ENCODE measurements around the gene ITGBL1. TPM values are rescaled to one million over a fixed set of nuclear protein-coding genes. Genes with fewer than 3 reads are reported as not detected.

Gene ITGBL1
- total and polyA plus RNA-seq, 2 of the 13 experiments (the other 11 are each of a cell fraction or from before 2014, with no cell fraction given), result 0.02 TPM; not detected in 1

DNA sequence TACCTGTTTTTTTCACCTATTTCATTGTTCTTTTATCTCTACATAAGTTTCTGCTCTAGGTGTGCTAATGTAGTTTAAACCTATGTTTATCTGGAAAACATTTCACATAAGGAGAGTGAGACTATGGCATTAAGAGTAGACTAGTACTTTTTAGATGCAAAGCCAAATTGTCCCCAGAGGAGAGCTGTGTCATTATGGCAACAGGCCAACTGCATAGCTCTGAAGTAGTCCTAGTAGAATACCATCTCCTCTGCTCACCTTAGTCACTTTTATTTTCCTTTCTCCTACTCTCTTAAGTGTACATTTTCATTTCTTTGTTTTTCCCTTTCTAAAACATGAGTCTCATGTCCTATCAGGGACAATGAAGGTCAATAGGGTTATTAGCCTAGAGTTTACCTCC is 123.1 kb downstream of the ITGBL1 start:
- H3K9ac ChIP-seq (ENCODE audit: insufficient read depth, low read depth, low read length), result no peak overlapping the region
- H3K9me3 ChIP-seq (ENCODE audit: low read length), result no peaks in the 10 kb centered on the region
- TF ChIP-seq ZNF136 (CRISPR knock-in tag; IDR thresholded peaks at IDR 0.05; ENCODE audit: low read depth) (no peak), CHD4 (IDR thresholded peaks at IDR 0.05; ENCODE audit: borderline replicate concordance, low read length) (no peak), CHCHD3 (CRISPR knock-in tag; IDR thresholded peaks at IDR 0.05) (no peak), ZNF672 (CRISPR knock-in tag; IDR thresholded peaks at IDR 0.05) (no peak)
- TF ChIP-seq, protein P1, sequence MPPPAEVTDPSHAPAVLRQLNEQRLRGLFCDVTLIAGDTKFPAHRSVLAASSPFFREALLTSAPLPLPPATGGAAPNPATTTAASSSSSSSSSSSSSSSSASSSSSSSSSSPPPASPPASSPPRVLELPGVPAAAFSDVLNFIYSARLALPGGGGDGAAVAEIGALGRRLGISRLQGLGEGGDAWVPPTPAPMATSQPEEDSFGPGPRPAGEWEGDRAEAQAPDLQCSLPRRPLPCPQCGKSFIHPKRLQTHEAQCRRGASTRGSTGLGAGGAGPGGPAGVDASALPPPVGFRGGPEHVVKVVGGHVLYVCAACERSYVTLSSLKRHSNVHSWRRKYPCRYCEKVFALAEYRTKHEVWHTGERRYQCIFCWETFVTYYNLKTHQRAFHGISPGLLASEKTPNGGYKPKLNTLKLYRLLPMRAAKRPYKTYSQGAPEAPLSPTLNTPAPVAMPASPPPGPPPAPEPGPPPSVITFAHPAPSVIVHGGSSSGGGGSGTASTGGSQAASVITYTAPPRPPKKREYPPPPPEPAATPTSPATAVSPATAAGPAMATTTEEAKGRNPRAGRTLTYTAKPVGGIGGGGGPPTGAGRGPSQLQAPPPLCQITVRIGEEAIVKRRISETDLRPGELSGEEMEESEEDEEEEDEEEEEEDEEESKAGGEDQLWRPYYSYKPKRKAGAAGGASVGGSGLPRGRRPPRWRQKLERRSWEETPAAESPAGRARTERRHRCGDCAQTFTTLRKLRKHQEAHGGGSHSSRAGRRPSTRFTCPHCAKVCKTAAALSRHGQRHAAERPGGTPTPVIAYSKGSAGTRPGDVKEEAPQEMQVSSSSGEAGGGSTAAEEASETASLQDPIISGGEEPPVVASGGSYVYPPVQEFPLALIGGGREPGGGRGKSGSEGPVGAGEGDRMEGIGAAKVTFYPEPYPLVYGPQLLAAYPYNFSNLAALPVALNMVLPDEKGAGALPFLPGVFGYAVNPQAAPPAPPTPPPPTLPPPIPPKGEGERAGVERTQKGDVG (CRISPR knock-in tag; IDR thresholded peaks at IDR 0.05; ENCODE audit: borderline replicate concordance), result no peak
- TF ChIP-seq, protein P2, sequence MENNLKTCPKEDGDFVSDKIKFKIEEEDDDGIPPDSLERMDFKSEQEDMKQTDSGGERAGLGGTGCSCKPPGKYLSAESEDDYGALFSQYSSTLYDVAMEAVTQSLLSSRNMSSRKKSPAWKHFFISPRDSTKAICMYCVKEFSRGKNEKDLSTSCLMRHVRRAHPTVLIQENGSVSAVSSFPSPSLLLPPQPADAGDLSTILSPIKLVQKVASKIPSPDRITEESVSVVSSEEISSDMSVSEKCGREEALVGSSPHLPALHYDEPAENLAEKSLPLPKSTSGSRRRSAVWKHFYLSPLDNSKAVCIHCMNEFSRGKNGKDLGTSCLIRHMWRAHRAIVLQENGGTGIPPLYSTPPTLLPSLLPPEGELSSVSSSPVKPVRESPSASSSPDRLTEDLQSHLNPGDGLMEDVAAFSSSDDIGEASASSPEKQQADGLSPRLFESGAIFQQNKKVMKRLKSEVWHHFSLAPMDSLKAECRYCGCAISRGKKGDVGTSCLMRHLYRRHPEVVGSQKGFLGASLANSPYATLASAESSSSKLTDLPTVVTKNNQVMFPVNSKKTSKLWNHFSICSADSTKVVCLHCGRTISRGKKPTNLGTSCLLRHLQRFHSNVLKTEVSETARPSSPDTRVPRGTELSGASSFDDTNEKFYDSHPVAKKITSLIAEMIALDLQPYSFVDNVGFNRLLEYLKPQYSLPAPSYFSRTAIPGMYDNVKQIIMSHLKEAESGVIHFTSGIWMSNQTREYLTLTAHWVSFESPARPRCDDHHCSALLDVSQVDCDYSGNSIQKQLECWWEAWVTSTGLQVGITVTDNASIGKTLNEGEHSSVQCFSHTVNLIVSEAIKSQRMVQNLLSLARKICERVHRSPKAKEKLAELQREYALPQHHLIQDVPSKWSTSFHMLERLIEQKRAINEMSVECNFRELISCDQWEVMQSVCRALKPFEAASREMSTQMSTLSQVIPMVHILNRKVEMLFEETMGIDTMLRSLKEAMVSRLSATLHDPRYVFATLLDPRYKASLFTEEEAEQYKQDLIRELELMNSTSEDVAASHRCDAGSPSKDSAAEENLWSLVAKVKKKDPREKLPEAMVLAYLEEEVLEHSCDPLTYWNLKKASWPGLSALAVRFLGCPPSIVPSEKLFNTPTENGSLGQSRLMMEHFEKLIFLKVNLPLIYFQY (CRISPR knock-in tag; IDR thresholded peaks at IDR 0.05; ENCODE audit: borderline replicate concordance), result no peak
- BruUV-seq (replicated peaks), result no TSS peak
- no peak overlapping the region for H2AFZ ChIP-seq (ENCODE audit: low read length)
- no peak overlapping the region for H3K4me3 ChIP-seq (replicated peaks in 1 of 3; ENCODE audit: insufficient read depth in 1 of 3, low read depth in 2 of 3, low read length in 3 of 3)
- no peak overlapping the region for H3K27ac ChIP-seq (ENCODE audit: extremely low read length, insufficient read depth, low read length)
- POLR2A ChIA-PET, result no interaction called here
- in situ Hi-C loops (cut with HindIII; ENCODE audit: extremely low pct_ligation_motif_present, low pct_unique_long_range_greater_than_20kb), result no loop called here
- H3K4me2 ChIP-seq (ENCODE audit: low read depth, low read length), result no peak overlapping the region; the same call in 1 of the 2 replicates
- H3K4me1 ChIP-seq (ENCODE audit: insufficient read depth, low read length), result peaks cover 42% of the 10 kb centered on the region
- intact Hi-C loops (cut with micrococcal nuclease; ENCODE audit: unreplicated experiment), result no loop called here
- ATAC-seq (no peak), DNase-seq (ENCODE audit: low spot score) (no peak), FAIRE-seq (no peak)
- CTCF ChIA-PET (ENCODE audit: low intra/inter-chr PET ratio, low total read pairs), result no interaction called here
- no peaks in the 10 kb centered on the region for H3K79me2 ChIP-seq (ENCODE audit: insufficient read depth, low read length)
- H4K20me1 ChIP-seq (ENCODE audit: insufficient read depth, low read length), result no peaks in the 10 kb centered on the region
- H3K27me3 ChIP-seq (ENCODE audit: control insufficient read depth in 1 of 2, insufficient read depth in 2 of 2, low read length in 2 of 2), result no peaks in the 10 kb centered on the region
- H3K36me3 ChIP-seq (replicated peaks in 1 of 2; ENCODE audit: control insufficient read depth in 1 of 2, insufficient read depth in 2 of 2, low read length in 2 of 2), result no peaks in the 10 kb centered on the region

Data from HepG2 (cell line).